ENCODE results near the gene ST8SIA1.

The ST8SIA1 gene

GRCh38 chr12:22252057-22252456, 82.5 kb downstream of the ST8SIA1 start:
- no peak overlapping the region for H2AK5ac ChIP-seq (ENCODE audit: low read length)
- H2BK120ac ChIP-seq (ENCODE audit: insufficient read depth, low read length, poor library complexity) = no peak overlapping the region
- no peak overlapping the region for H4K8ac ChIP-seq (ENCODE audit: low read depth, low read length)
- H3K14ac ChIP-seq (ENCODE audit: low read length) = no peak overlapping the region
- no peaks in the 10 kb centered on the region for H3K79me1 ChIP-seq (ENCODE audit: low read length)
- no peak overlapping the region for H2AFZ ChIP-seq (ENCODE audit: insufficient read depth, low read length, poor library complexity)
- H3K23ac ChIP-seq (ENCODE audit: low read length) = no peak overlapping the region
- no peak overlapping the region for H3K27ac ChIP-seq (ENCODE audit: low read depth, low read length)
- H4K12ac ChIP-seq (ENCODE audit: low read depth, low read length) = no peak overlapping the region
- H4K91ac ChIP-seq (ENCODE audit: low read depth, low read length) = no peak overlapping the region
- WGBS (ENCODE audit: extremely low coverage, insufficient coverage, insufficient read length) = no CpG with 5 or more reads among the region's 3 CpGs
- no peak for DNase-seq
- H3K27me3 ChIP-seq (ENCODE audit: insufficient read depth, low read length) = no peaks in the 10 kb centered on the region
- H3K4ac ChIP-seq (ENCODE audit: low read depth, low read length) = no peak overlapping the region
- H3K9me3 ChIP-seq (ENCODE audit: insufficient read depth, low read depth, low read length) = no peaks in the 10 kb centered on the region
- no peak overlapping the region for H2BK5ac ChIP-seq (ENCODE audit: low read depth, low read length, poor library complexity)
- H3K4me1 ChIP-seq (ENCODE audit: control insufficient read depth in 1 of 2, insufficient read depth in 2 of 2, low read length in 2 of 2) = peaks cover 4 to 8% of the 10 kb centered on the region in 2 experiments
- H3K4me3 ChIP-seq (ENCODE audit: low read depth, low read length) = no peak overlapping the region
- no peaks in the 10 kb centered on the region for H3K36me3 ChIP-seq (ENCODE audit: control insufficient read depth in 1 of 2, insufficient read depth in 2 of 2, low read length in 2 of 2)
- no peak overlapping the region for H3K18ac ChIP-seq (ENCODE audit: low read length)
- no peaks in the 10 kb centered on the region for H3K79me2 ChIP-seq (ENCODE audit: control insufficient read depth, insufficient read depth, low read length, poor library complexity)
- H2BK12ac ChIP-seq (ENCODE audit: low read length) = no peak overlapping the region
- no peak overlapping the region for H3K4me2 ChIP-seq (ENCODE audit: low read length)
- no peak overlapping the region for H3K9ac ChIP-seq (ENCODE audit: low read length)

GRCh38 chr12:22250762-22251161, 83.7 kb downstream of the ST8SIA1 start:
- Histone ChIP-seq H3K23ac (ENCODE audit: low read length) (no peak overlapping the region), H4K12ac (ENCODE audit: low read depth, low read length) (no peak overlapping the region), H3K4ac (ENCODE audit: low read depth, low read length) (no peak overlapping the region), H2BK12ac (ENCODE audit: low read length) (no peak overlapping the region), H3K4me3 (ENCODE audit: low read depth, low read length) (no peak overlapping the region), H2BK120ac (ENCODE audit: insufficient read depth, low read length, poor library complexity) (no peak overlapping the region), H3K4me2 (ENCODE audit: low read length) (no peak overlapping the region), H3K79me2 (ENCODE audit: control insufficient read depth, insufficient read depth, low read length, poor library complexity) (no peaks in the 10 kb centered on the region), H4K8ac (ENCODE audit: low read depth, low read length) (no peak overlapping the region), H3K4me1 (ENCODE audit: control insufficient read depth in 1 of 2, insufficient read depth in 2 of 2, low read length in 2 of 2) (peaks cover 4 to 8% of the 10 kb centered on the region in 2 experiments), H2AFZ (ENCODE audit: insufficient read depth, low read length, poor library complexity) (no peak overlapping the region), H2AK5ac (ENCODE audit: low read length) (no peak overlapping the region), H4K91ac (ENCODE audit: low read depth, low read length) (no peak overlapping the region), H3K18ac (ENCODE audit: low read length) (no peak overlapping the region), H2BK5ac (ENCODE audit: low read depth, low read length, poor library complexity) (no peak overlapping the region), H3K79me1 (ENCODE audit: low read length) (no peaks in the 10 kb centered on the region), H3K27ac (ENCODE audit: low read depth, low read length) (no peak overlapping the region), H3K27me3 (ENCODE audit: insufficient read depth, low read length) (no peaks in the 10 kb centered on the region), H3K9ac (ENCODE audit: low read length) (no peak overlapping the region), H3K36me3 (ENCODE audit: control insufficient read depth in 1 of 2, insufficient read depth in 2 of 2, low read length in 2 of 2) (no peaks in the 10 kb centered on the region), H3K14ac (ENCODE audit: low read length) (no peak overlapping the region), H3K9me3 (ENCODE audit: insufficient read depth, low read depth, low read length) (no peaks in the 10 kb centered on the region)
- WGBS (ENCODE audit: extremely low coverage, insufficient coverage, insufficient read length) = no CpG with 5 or more reads among the region's 2 CpGs
- DNase-seq = no peak

- Histone ChIP-seq H3K79me2 (ENCODE audit: control insufficient read depth, insufficient read depth, low read length, poor library complexity) (no peaks in the 10 kb centered on the region), H2AK5ac (ENCODE audit: low read length) (no peak overlapping the region), H3K79me1 (ENCODE audit: low read length) (no peaks in the 10 kb centered on the region), H3K4me3 (ENCODE audit: low read depth, low read length) (no peak overlapping the region), H4K12ac (ENCODE audit: low read depth, low read length) (no peak overlapping the region), H2BK12ac (ENCODE audit: low read length) (no peak overlapping the region), H3K18ac (ENCODE audit: low read length) (no peak overlapping the region), H3K36me3 (ENCODE audit: control insufficient read depth in 1 of 2, insufficient read depth in 2 of 2, low read length in 2 of 2) (no peaks in the 10 kb centered on the region), H3K9ac (ENCODE audit: low read length) (no peak overlapping the region), H3K14ac (ENCODE audit: low read length) (no peak overlapping the region), H3K9me3 (ENCODE audit: insufficient read depth, low read depth, low read length) (no peaks in the 10 kb centered on the region), H3K4me1 (ENCODE audit: control insufficient read depth in 1 of 2, insufficient read depth in 2 of 2, low read length in 2 of 2) (no peaks in the 10 kb centered on the region), H3K23ac (ENCODE audit: low read length) (no peak overlapping the region), H2AFZ (ENCODE audit: insufficient read depth, low read length, poor library complexity) (no peak overlapping the region), H2BK5ac (ENCODE audit: low read depth, low read length, poor library complexity) (no peak overlapping the region), H4K8ac (ENCODE audit: low read depth, low read length) (no peak overlapping the region), H3K4ac (ENCODE audit: low read depth, low read length) (no peak overlapping the region), H3K4me2 (ENCODE audit: low read length) (no peak overlapping the region), H3K27ac (ENCODE audit: low read depth, low read length) (no peak overlapping the region), H3K27me3 (ENCODE audit: insufficient read depth, low read length) (no peaks in the 10 kb centered on the region), H2BK120ac (ENCODE audit: insufficient read depth, low read length, poor library complexity) (no peak overlapping the region), H4K91ac (ENCODE audit: low read depth, low read length) (no peak overlapping the region)
- no peak for DNase-seq
- WGBS (ENCODE audit: extremely low coverage, insufficient coverage, insufficient read length) = no CpG with 5 or more reads among the region's 3 CpGs
These were observed 85.9 kb downstream of the ST8SIA1 start for GRCh38 chr12:22248571-22249115.

GRCh38 chr12:22248121-22248520, 86.4 kb downstream of the ST8SIA1 start:
- Histone ChIP-seq H3K9me3 (ENCODE audit: insufficient read depth, low read depth, low read length) (no peaks in the 10 kb centered on the region), H2BK5ac (ENCODE audit: low read depth, low read length, poor library complexity) (no peak overlapping the region), H3K79me1 (ENCODE audit: low read length) (no peaks in the 10 kb centered on the region), H4K91ac (ENCODE audit: low read depth, low read length) (no peak overlapping the region), H2BK12ac (ENCODE audit: low read length) (no peak overlapping the region), H2AK5ac (ENCODE audit: low read length) (no peak overlapping the region), H2AFZ (ENCODE audit: insufficient read depth, low read length, poor library complexity) (no peak overlapping the region), H3K23ac (ENCODE audit: low read length) (no peak overlapping the region), H2BK120ac (ENCODE audit: insufficient read depth, low read length, poor library complexity) (no peak overlapping the region), H3K9ac (ENCODE audit: low read length) (no peak overlapping the region), H3K27ac (ENCODE audit: low read depth, low read length) (no peak overlapping the region), H3K27me3 (ENCODE audit: insufficient read depth, low read length) (no peaks in the 10 kb centered on the region), H3K4me2 (ENCODE audit: low read length) (no peak overlapping the region), H4K12ac (ENCODE audit: low read depth, low read length) (no peak overlapping the region), H3K18ac (ENCODE audit: low read length) (no peak overlapping the region), H3K4me1 (ENCODE audit: control insufficient read depth in 1 of 2, insufficient read depth in 2 of 2, low read length in 2 of 2) (no peaks in the 10 kb centered on the region), H4K8ac (ENCODE audit: low read depth, low read length) (no peak overlapping the region), H3K4ac (ENCODE audit: low read depth, low read length) (no peak overlapping the region), H3K4me3 (ENCODE audit: low read depth, low read length) (no peak overlapping the region), H3K14ac (ENCODE audit: low read length) (no peak overlapping the region), H3K79me2 (ENCODE audit: control insufficient read depth, insufficient read depth, low read length, poor library complexity) (no peaks in the 10 kb centered on the region), H3K36me3 (ENCODE audit: control insufficient read depth in 1 of 2, insufficient read depth in 2 of 2, low read length in 2 of 2) (no peaks in the 10 kb centered on the region)
- WGBS (ENCODE audit: extremely low coverage, insufficient coverage, insufficient read length) = no CpG with 5 or more reads among the region's 6 CpGs
- DNase-seq = no peak

Data from trophoblast cell (in vitro differentiated cells and primary cell).